GM12878 (cell line): ENCODE results near the gene TIMM22. TPM values are rescaled to one million over a fixed set of nuclear protein-coding genes. Genes with fewer than 3 reads are reported as not detected.

Source experiments
- BRCA1 ChIP-seq: IDR thresholded peaks from 2 replicates; pipeline ENCODE4 v1.6.1; 2011; ENCODE audit warnings: low read depth, low read length, improper control_type of control experiment
- EP300 ChIP-seq, 2 experiments: fragments of 150-350 bp in 1 of 2; IDR thresholded peaks; 2 replicates each; pipeline ENCODE4 v1.6.1; 2011 to 2012; ENCODE audit warnings: low read depth in 2 of 2, low read length in 2 of 2, borderline replicate concordance in 1 of 2, improper control_type of control experiment in 1 of 2, inconsistent platforms in 1 of 2; ENCODE audit not compliant: control insufficient read depth in 1 of 2
- JUND ChIP-seq: IDR thresholded peaks from 2 replicates; pipeline ENCODE4 v1.6.1; 2012; ENCODE audit warnings: low read depth, mild to moderate bottlenecking, low read length, improper control_type of control experiment, moderate library complexity
- NR2C2 ChIP-seq: IDR thresholded peaks from 2 replicates; pipeline ENCODE4 v1.6.1; 2011; ENCODE audit warnings: borderline replicate concordance, low read depth; ENCODE audit not compliant: control insufficient read depth, insufficient read length
- PAX5 ChIP-seq: IDR thresholded peaks from 2 replicates; pipeline ENCODE4 v1.6.1; 2011; ENCODE audit warnings: low read depth, low read length, borderline replicate concordance
- PAX8 ChIP-seq: fragments of 450-650 bp; IDR thresholded peaks from 2 replicates; pipeline ENCODE4 v1.6.1; 2017; ENCODE audit warnings: mild to moderate bottlenecking, moderate library complexity
- RFX5 ChIP-seq: IDR thresholded peaks from 2 replicates; pipeline ENCODE4 v1.6.1; 2011; ENCODE audit warnings: low read depth, low read length, improper control_type of control experiment
- SMARCA5 ChIP-seq: fragments of 450-650 bp; IDR thresholded peaks from 2 replicates; pipeline ENCODE4 v1.6.1; 2017; ENCODE audit warnings: mild to moderate bottlenecking
- SPI1 ChIP-seq: IDR thresholded peaks from 2 replicates; pipeline ENCODE4 v1.6.1; 2011; ENCODE audit warnings: low read depth, mild to moderate bottlenecking, low read length, moderate library complexity, borderline replicate concordance; ENCODE audit not compliant: insufficient read depth
- TCF12 ChIP-seq: IDR thresholded peaks from 2 replicates; pipeline ENCODE4 v1.6.1; 2011; ENCODE audit warnings: low read depth, mild to moderate bottlenecking, low read length
- ZNF207 ChIP-seq: fragments of 450-650 bp; IDR thresholded peaks from 2 replicates; pipeline ENCODE4 v1.6.1; 2014; ENCODE audit warnings: antibody characterized with exemption, mild to moderate bottlenecking, borderline replicate concordance
- polyA plus RNA-seq, 11 experiments: library from polyadenylated mRNA; depleted of rRNA in 4 of 11; unstranded in 6 of 11; stranded (reverse) in 5 of 11; fragments of >200 nt; fragmentation: Nextera tagmentation in 4 of 11; fragmentation: Illumina TruSeq in 1 of 11; extraction: Ambion mirVana in 4 of 11; extraction: Trizol in 1 of 11; gene quantifications; 1 replicate in 1 of 11; 2 replicates in 10 of 11; pipeline versions ENCODE4 v1.2.1 to v1.2.3, GENCODE V29; 2011 to 2016; ENCODE audit warnings: inconsistent platforms in 2 of 11, missing spikeins in 2 of 11, low read depth in 1 of 11
- total RNA-seq, 4 experiments: library from RNA; depleted of rRNA in 3 of 4; stranded (reverse); fragments of >200 nt in 3 of 4; fragmentation: Illumina TruSeq in 1 of 4; extraction: Trizol in 1 of 4; gene quantifications; 2 replicates each; pipeline versions ENCODE4 v1.2.1 to v1.2.3, GENCODE V29; 2013 to 2021
- TF ChIP-seq, protein P1 (sequence below): IDR thresholded peaks from 2 replicates; pipeline ENCODE4 v1.6.1; 2011; ENCODE audit warnings: mild to moderate bottlenecking, low read depth, low read length, moderate library complexity; ENCODE audit not compliant: insufficient replicate concordance
- TF ChIP-seq, protein P2 (sequence below): fragments of 450-650 bp; IDR thresholded peaks from 2 replicates; pipeline ENCODE4 v1.6.1; 2016; ENCODE audit warnings: mild to moderate bottlenecking, moderate library complexity, borderline replicate concordance
- TF ChIP-seq, protein P3 (sequence below): IDR thresholded peaks from 2 replicates; pipeline ENCODE4 v1.6.1; 2011; ENCODE audit warnings: borderline replicate concordance, low read depth, mild to moderate bottlenecking, moderate library complexity, mixed read lengths, low read length; ENCODE audit not compliant: insufficient read depth; ENCODE audit errors: extremely low read length
- TF ChIP-seq, protein P4 (sequence below): fragments of 450-650 bp; IDR thresholded peaks from 2 replicates; pipeline ENCODE4 v1.6.1; 2017; ENCODE audit warnings: mild to moderate bottlenecking, low read depth, inconsistent platforms; ENCODE audit not compliant: poor library complexity, severe bottlenecking
- TF ChIP-seq, protein P5 (sequence below): fragments of 450-650 bp; formaldehyde crosslinking; IDR thresholded peaks from 2 replicates; pipeline ENCODE4 v1.4.0; 2022; ENCODE audit warnings: mild to moderate bottlenecking, moderate library complexity

Gene TIMM22
- total and polyA plus RNA-seq, 10 of the 15 experiments (the other 5 are each of a cell fraction or from before 2014, with no cell fraction given): 4.4 to 25.0 (median 10.6) TPM

DNA sequence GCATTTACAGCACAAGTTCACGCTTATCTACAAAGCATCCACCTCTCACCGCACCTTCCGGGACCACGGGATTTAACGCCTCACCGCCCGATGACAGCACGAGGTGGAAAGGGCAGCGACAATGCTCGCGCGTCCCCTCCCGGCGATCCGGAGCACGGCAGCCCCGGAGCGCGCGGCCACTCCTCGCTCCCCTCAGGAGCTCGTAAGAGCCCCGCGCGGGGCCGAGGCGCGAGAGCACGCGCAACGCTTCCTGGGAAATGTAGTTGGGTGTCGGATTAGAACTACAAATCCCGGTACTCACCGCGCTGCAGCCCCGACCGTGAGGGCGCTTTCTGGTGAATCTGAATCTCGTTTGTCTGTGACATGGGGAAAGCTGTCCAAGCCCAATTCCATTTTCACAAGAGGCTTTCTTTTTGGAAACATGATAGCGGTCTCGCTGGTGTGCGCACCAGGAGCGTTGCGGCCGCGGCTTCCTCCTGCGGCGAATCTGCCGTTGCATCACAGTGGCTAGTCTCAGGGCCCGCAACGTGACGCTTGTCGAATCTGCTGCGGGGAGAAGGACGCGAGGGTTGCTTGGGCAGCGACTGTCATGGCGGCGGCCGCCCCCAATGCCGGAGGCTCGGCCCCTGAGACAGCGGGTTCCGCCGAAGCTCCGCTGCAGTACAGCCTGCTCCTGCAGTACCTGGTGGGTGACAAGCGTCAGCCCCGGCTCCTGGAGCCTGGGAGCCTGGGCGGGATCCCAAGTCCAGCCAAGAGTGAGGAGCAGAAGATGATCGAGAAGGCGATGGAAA, at the start of gene TIMM22 (continued):
- TF ChIP-seq, protein P1, sequence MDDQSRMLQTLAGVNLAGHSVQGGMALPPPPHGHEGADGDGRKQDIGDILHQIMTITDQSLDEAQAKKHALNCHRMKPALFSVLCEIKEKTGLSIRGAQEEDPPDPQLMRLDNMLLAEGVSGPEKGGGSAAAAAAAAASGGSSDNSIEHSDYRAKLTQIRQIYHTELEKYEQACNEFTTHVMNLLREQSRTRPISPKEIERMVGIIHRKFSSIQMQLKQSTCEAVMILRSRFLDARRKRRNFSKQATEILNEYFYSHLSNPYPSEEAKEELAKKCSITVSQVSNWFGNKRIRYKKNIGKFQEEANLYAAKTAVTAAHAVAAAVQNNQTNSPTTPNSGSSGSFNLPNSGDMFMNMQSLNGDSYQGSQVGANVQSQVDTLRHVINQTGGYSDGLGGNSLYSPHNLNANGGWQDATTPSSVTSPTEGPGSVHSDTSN: peak; percentile 57
- TF ChIP-seq, protein P2, sequence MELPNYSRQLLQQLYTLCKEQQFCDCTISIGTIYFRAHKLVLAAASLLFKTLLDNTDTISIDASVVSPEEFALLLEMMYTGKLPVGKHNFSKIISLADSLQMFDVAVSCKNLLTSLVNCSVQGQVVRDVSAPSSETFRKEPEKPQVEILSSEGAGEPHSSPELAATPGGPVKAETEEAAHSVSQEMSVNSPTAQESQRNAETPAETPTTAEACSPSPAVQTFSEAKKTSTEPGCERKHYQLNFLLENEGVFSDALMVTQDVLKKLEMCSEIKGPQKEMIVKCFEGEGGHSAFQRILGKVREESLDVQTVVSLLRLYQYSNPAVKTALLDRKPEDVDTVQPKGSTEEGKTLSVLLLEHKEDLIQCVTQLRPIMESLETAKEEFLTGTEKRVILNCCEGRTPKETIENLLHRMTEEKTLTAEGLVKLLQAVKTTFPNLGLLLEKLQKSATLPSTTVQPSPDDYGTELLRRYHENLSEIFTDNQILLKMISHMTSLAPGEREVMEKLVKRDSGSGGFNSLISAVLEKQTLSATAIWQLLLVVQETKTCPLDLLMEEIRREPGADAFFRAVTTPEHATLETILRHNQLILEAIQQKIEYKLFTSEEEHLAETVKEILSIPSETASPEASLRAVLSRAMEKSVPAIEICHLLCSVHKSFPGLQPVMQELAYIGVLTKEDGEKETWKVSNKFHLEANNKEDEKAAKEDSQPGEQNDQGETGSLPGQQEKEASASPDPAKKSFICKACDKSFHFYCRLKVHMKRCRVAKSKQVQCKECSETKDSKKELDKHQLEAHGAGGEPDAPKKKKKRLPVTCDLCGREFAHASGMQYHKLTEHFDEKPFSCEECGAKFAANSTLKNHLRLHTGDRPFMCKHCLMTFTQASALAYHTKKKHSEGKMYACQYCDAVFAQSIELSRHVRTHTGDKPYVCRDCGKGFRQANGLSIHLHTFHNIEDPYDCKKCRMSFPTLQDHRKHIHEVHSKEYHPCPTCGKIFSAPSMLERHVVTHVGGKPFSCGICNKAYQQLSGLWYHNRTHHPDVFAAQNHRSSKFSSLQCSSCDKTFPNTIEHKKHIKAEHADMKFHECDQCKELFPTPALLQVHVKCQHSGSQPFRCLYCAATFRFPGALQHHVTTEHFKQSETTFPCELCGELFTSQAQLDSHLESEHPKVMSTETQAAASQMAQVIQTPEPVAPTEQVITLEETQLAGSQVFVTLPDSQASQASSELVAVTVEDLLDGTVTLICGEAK: peak; percentile 91
- TF ChIP-seq PAX8 (no peak), PAX5 (0 out of 2 replicates have a peak, but pooled peaks have one; percentile 58), SPI1 (no peak), EP300 (IDR thresholded peaks at IDR 0.05; ENCODE audit: borderline replicate concordance in 1 of 2, control insufficient read depth in 1 of 2, low read depth in 2 of 2, low read length in 2 of 2) (peak; percentile 13 to 100; a peak in 2 of 4 replicates), BRCA1 (no peak; the same call in 1 of the 2 replicates), SMARCA5 (peak; percentile 15), JUND (no peak), ZNF207 (peak; percentile 97; the same call in 1 of the 2 replicates), NR2C2 (no peak), RFX5 (no peak), TCF12 (peak; percentile 39; the same call in 1 of the 2 replicates)
- TF ChIP-seq, protein P3, sequence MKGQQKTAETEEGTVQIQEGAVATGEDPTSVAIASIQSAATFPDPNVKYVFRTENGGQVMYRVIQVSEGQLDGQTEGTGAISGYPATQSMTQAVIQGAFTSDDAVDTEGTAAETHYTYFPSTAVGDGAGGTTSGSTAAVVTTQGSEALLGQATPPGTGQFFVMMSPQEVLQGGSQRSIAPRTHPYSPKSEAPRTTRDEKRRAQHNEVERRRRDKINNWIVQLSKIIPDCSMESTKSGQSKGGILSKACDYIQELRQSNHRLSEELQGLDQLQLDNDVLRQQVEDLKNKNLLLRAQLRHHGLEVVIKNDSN: peak; percentile 94
- TF ChIP-seq, protein P4, sequence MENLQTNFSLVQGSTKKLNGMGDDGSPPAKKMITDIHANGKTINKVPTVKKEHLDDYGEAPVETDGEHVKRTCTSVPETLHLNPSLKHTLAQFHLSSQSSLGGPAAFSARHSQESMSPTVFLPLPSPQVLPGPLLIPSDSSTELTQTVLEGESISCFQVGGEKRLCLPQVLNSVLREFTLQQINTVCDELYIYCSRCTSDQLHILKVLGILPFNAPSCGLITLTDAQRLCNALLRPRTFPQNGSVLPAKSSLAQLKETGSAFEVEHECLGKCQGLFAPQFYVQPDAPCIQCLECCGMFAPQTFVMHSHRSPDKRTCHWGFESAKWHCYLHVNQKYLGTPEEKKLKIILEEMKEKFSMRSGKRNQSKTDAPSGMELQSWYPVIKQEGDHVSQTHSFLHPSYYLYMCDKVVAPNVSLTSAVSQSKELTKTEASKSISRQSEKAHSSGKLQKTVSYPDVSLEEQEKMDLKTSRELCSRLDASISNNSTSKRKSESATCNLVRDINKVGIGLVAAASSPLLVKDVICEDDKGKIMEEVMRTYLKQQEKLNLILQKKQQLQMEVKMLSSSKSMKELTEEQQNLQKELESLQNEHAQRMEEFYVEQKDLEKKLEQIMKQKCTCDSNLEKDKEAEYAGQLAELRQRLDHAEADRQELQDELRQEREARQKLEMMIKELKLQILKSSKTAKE: peak; percentile 63
- TF ChIP-seq, protein P5, sequence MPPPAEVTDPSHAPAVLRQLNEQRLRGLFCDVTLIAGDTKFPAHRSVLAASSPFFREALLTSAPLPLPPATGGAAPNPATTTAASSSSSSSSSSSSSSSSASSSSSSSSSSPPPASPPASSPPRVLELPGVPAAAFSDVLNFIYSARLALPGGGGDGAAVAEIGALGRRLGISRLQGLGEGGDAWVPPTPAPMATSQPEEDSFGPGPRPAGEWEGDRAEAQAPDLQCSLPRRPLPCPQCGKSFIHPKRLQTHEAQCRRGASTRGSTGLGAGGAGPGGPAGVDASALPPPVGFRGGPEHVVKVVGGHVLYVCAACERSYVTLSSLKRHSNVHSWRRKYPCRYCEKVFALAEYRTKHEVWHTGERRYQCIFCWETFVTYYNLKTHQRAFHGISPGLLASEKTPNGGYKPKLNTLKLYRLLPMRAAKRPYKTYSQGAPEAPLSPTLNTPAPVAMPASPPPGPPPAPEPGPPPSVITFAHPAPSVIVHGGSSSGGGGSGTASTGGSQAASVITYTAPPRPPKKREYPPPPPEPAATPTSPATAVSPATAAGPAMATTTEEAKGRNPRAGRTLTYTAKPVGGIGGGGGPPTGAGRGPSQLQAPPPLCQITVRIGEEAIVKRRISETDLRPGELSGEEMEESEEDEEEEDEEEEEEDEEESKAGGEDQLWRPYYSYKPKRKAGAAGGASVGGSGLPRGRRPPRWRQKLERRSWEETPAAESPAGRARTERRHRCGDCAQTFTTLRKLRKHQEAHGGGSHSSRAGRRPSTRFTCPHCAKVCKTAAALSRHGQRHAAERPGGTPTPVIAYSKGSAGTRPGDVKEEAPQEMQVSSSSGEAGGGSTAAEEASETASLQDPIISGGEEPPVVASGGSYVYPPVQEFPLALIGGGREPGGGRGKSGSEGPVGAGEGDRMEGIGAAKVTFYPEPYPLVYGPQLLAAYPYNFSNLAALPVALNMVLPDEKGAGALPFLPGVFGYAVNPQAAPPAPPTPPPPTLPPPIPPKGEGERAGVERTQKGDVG (CRISPR knock-in tag): no peak
